Keratinocyte (primary cell): ENCODE measurements around the gene ALDH1L1.

Source experiments
- EZH2 ChIP-seq: IDR thresholded peaks from one replicate; pipeline ENCODE4 v1.6.1; 2012; ENCODE audit warnings: inconsistent platforms, mild to moderate bottlenecking, low read length, moderate library complexity
- TF ChIP-seq, protein P1 (sequence below), 3 experiments: IDR thresholded peaks in 1 of 3; conservative IDR thresholded peaks in 1 of 3; optimal IDR thresholded peaks in 1 of 3; 2 replicates in 2 of 3; 3 replicates in 1 of 3; pipeline versions ENCODE3 to v1.5.1; 2011; ENCODE audit warnings: low read length in 3 of 3, mild to moderate bottlenecking in 3 of 3, moderate library complexity in 2 of 3, control low read depth in 1 of 3, inconsistent platforms in 1 of 3; ENCODE audit not compliant: insufficient read depth in 2 of 3; ENCODE audit errors: extremely low read depth in 1 of 3

- TF ChIP-seq, protein P1, sequence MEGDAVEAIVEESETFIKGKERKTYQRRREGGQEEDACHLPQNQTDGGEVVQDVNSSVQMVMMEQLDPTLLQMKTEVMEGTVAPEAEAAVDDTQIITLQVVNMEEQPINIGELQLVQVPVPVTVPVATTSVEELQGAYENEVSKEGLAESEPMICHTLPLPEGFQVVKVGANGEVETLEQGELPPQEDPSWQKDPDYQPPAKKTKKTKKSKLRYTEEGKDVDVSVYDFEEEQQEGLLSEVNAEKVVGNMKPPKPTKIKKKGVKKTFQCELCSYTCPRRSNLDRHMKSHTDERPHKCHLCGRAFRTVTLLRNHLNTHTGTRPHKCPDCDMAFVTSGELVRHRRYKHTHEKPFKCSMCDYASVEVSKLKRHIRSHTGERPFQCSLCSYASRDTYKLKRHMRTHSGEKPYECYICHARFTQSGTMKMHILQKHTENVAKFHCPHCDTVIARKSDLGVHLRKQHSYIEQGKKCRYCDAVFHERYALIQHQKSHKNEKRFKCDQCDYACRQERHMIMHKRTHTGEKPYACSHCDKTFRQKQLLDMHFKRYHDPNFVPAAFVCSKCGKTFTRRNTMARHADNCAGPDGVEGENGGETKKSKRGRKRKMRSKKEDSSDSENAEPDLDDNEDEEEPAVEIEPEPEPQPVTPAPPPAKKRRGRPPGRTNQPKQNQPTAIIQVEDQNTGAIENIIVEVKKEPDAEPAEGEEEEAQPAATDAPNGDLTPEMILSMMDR (optimal IDR thresholded peaks at IDR 0.05 in 1 of 3, IDR thresholded peaks at IDR 0.05 in 1 of 3, conservative IDR thresholded peaks at IDR 0.05 in 1 of 3; ENCODE audit: extremely low read depth in 1 of 3, insufficient read depth in 2 of 3, low read length in 3 of 3): no peak
- no peak for TF ChIP-seq EZH2
Observed at GRCh38 chr3:126146525-126147146, 33.8 kb downstream of the ALDH1L1 start.
